ENCODE data around the gene RAE1. TPM values are rescaled to one million over a fixed set of nuclear protein-coding genes. Genes with fewer than 3 reads are reported as not detected.
A peak's percentile ranks its signal among the peaks of the same experiment; 100 is the strongest.

Gene RAE1
- total RNA-seq, 1 experiment from 2014 or later, result 101 TPM

DNA sequence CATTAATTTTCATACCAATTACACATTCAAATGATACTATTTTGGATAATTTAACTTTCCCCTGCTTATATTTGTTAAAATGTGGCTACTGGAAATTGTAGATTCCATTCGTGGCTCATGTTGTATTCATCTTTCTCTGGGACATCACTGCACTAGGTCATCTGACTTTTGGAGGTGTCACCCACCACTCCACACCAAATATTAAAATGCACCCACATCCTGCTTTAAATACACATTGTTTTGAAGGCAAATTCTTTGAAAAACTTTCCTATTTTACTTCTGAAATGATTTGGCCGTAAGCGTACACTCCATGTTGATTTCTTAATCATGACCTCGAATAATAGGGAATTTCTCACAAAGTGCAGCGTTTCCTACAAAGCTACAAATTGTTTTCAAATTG is 31.5 kb downstream of the RAE1 start:
- no peak for DNase-seq (ENCODE audit: low read depth)
- in situ Hi-C loops (cut with HindIII; ENCODE audit: low pct_unique_long_range_greater_than_20kb, low sequenced_read_pairs), result no loop called here

DNA sequence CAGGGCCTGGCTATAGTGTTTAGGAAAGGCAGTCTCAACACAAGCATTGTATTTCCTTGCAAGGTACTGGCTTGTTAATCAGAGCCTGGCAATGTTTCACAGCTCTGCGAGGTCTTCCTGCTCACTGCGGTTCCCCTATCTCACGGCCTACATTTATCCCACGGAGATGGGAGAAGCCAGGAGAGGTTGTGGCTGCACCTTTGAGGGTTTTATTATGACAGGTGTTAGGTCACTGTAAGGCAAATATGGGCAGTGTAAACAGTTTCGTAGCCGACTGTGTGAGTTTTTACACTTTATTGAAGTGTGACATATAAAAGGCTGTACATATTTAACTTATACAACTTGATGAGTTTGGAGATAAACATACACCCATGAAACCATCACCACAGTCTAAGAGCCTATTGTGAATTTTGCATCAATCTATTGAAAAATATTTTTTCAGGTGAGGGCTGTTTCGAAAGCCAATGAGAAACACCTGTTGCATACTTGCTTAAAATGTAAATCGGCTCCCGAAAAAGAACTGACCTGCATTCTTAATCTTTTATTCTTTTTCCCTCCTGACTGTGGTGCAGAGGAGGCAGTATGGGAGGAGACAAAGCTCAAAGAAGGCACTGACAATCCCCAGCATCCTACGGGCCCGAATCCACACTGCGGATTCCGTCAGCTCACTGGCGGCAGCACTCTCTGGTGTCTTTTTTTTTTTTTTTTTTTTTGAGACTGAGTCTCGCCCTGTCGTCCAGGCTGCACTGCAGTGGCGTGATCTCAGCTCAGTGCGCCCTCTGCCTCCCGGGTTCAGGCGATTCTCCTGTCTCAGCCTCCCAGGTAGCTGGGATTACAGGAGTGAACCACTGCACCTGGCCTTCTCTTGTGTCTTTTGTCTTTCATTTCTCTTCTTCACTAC is 32.6 kb downstream of the RAE1 start:
- DNase-seq (ENCODE audit: low read depth), result no peak
- in situ Hi-C loops (cut with HindIII; ENCODE audit: low pct_unique_long_range_greater_than_20kb, low sequenced_read_pairs), result no loop called here

DNA sequence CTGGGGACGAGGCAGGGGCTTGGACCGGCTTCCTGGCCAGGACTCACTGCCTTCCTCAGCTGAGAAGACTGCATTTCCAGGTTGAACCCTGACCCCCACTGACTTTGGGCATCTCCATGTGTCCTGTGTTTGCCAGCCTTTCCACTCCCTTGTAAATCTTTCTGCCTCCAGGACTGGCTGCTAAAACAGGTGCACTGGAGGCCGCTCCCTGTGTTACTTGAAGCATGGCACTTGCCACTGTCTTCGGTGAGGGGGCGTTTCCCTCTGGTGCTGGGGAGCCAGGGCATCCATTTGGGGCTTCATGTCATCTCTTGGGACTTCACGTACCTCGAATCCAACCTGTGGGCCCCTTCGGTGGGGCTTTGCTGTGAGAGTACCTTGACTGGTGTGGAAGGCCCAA is 33.4 kb downstream of the RAE1 start:
- DNase-seq (ENCODE audit: low read depth), result no peak
- in situ Hi-C loops (cut with HindIII; ENCODE audit: low pct_unique_long_range_greater_than_20kb, low sequenced_read_pairs), result no loop called here

DNA sequence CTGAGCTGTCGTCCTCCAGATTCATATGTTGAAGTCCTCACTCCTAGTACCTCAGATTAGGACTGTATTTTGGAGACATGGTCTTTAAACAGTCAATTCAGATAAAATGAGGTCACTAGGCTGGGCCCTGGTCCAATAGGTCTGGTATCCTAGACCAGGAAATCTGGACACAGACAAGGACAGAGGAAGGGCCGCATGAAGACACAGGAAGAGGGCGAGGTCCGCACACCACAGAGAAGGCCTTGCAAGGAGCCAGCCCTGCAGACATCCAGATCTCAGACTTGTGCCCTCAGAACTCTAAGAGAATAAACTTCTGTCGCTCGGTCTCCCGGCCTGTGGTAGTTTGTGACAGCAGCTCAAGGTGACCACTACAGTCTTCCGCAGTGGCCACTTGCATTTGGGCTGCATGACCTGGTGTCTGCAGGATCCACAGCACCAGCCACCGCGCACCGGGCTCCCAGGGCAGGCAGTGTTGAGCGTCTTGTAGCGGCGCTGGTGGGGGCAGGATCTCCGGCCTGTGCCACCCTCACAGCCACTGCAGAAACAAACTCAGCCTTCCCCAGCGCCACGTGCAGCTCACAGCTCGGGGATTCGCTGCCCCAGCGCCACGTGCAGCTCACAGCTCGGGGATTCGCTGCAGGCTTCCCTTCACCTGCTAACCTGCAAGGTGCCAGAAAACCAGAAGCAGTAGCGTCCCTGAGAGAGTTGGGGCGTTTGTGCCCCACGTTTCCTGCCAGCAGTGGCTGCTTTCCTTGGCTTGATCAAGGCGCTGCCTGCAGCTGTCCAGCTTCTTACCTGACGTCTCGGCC is 34.1 kb downstream of the RAE1 start:
- in situ Hi-C loops (cut with HindIII; ENCODE audit: low pct_unique_long_range_greater_than_20kb, low sequenced_read_pairs), result no loop called here
- no peak for DNase-seq (ENCODE audit: low read depth)

DNA sequence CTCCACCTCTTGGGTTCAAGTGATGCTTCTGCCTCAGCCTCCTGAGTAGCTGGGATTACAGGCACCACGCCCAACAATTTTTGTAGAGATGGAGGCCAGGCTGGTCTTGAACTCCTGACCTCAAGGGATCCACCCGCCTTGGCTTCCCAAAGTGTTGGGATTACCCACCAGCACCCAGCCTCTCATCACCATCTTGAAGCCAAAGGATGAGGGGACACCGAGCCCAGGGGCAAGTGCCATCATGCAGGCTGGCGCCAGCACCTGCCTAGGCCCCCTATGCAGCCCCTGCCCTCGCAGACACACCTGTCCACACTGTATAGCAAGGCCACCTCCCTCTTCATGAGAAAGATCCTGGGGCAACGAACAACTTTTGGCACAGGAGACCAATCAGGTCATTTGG is 34.9 kb downstream of the RAE1 start:
- in situ Hi-C loops (cut with HindIII; ENCODE audit: low pct_unique_long_range_greater_than_20kb, low sequenced_read_pairs), result no loop called here
- DNase-seq (ENCODE audit: low read depth), result no peak

DNA sequence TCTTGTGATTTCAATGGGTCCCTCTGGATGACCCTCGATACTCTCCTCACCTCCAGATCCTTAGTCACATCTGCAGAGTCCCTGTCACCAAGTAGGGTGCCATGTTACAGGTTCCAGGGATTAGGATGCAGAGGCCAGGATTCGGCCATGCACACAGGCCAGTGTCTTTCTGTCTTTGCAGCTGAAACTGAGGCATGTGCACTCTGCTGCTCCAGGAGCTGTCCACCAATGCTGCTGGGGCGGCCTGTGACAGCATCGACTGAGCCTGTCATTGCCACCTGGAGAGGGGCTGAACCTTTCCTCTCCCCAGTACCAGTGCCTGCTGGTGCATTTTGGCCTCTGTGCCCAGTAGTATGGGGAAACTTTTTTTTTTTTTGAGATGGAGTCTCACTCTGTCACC is 35.7 kb downstream of the RAE1 start:
- no peak for DNase-seq (ENCODE audit: low read depth)
- in situ Hi-C loops (cut with HindIII; ENCODE audit: low pct_unique_long_range_greater_than_20kb, low sequenced_read_pairs), result no loop called here

DNA sequence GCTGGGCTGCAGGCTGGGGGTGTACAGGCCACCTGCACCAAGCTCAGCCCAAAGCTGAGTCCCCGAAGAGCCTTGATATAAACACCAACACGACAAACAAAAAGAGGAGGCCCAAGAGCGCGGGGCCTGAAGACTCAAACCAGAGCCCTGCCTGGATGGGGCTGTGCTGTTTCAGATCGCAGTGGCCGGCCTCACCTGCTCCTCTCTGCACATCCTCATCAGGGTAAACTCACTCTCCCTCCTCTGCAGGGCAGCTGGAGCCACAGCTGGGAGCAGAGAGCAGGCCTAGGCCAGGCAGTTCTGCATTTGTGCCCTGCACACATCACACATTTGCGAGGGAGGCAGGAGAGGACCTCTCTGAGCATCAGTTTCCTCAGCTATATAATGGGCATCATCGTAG is 36.4 kb downstream of the RAE1 start:
- in situ Hi-C loops (cut with HindIII; ENCODE audit: low pct_unique_long_range_greater_than_20kb, low sequenced_read_pairs), result no loop called here
- no peak for DNase-seq (ENCODE audit: low read depth)

DNA sequence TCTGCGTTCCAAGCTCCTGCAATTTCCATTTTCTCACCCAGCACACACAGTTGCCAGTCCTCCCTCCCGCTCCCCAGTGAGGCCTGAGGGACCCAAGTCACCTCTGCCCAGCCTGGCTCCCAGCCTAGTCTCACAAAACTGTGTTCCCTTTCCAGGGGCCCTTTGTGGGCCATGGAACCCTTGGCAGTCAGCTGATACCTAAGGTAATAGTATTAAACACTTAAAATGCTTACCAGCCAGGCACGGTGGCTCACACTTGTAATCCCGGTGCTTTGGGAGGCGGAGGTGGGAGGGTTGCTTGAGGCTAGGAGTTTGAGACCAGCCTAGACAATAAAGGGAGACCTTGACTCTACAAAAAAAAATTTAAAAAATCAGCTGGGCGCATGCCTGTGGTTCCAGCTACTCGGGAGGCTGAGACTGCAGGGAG is 36.9 kb downstream of the RAE1 start:
- in situ Hi-C loops (cut with HindIII; ENCODE audit: low pct_unique_long_range_greater_than_20kb, low sequenced_read_pairs), result no loop called here
- no peak for DNase-seq (ENCODE audit: low read depth)

DNA sequence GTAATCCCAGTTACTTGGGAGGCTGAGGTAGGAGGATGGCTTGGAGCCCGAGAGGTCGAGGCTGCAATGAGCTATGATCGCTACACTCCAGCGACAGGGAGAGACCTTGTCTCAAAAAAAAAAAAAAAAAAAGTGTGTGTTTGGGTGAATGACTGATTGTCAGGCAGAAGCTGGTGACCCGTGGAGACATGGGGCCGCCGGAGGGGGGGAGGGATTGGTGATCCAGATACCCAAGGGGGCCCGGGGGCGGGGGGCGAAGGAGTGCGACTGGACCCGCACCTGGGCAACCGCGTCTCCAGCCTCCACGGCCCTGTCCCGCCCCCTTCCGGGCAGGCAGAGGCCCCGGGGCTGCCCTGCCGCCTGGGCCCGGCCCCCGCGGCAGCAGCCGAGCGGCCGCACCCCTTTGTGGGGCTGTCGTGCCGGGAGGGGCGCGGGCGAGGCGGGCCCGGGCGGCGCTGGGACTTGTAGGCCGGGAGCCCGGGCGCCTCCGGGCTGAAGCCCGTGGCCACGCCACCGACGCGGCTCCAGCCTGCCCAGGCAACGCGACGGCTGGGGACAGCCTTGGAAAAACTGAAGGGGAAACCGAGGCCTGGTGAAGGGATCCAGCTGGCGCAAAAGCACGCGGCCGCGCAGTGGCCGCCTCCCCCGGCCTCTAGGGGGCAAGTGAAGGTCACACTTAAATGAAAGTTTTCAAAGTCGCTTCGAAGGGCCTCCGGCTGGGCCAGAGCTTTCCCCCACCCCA is 38.1 kb downstream of the RAE1 start:
- in situ Hi-C loops (cut with HindIII; ENCODE audit: low pct_unique_long_range_greater_than_20kb, low sequenced_read_pairs), result no loop called here
- peak; percentile 75 for DNase-seq (ENCODE audit: low read depth)

DNA sequence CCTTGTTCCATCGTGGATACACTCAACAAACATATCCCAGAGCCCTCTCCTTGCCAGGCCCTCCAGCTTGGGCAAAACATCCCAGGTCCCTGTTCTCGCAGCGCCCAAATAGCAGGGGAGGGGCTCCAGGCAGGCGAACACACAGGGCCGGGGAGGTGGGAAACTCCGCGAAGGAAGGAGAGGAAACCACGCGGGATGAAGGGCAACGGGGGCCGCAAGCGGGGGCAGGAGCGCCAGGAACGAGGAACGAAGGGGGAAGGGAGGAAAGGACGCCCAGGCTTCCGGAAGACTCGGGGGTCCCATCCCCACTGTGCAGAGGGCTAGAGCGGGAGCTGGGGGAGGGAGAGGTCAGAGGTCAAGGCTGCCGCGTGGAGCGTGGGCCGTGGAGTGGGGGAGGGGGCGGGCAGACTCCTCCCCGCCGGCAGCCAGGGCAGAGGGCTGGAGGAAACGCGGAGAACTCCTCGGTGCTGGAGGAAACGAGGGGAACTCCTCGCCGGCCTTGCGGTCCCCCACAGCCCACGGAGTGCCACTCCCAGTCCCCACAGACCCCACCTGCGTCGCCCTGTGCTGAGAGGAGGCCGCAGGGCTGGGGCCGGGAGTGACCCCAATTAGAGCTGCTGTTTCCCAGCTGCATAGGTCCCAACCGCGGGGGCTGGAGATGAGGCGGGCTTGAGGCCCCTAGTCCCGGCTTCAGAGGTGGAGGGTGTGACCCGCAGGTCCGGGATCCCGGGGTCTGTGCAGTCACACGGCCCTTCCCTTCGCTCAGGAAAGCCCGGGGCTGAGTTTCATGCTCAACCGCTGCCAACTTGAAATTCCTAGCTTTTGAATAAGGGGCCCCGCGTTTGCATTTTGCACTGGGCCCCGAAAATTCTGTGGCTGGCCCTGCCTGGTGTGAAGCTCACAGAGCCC is 38.9 kb downstream of the RAE1 start:
- in situ Hi-C loops (cut with HindIII; ENCODE audit: low pct_unique_long_range_greater_than_20kb, low sequenced_read_pairs), result no loop called here
- no peak for DNase-seq (ENCODE audit: low read depth)

DNA sequence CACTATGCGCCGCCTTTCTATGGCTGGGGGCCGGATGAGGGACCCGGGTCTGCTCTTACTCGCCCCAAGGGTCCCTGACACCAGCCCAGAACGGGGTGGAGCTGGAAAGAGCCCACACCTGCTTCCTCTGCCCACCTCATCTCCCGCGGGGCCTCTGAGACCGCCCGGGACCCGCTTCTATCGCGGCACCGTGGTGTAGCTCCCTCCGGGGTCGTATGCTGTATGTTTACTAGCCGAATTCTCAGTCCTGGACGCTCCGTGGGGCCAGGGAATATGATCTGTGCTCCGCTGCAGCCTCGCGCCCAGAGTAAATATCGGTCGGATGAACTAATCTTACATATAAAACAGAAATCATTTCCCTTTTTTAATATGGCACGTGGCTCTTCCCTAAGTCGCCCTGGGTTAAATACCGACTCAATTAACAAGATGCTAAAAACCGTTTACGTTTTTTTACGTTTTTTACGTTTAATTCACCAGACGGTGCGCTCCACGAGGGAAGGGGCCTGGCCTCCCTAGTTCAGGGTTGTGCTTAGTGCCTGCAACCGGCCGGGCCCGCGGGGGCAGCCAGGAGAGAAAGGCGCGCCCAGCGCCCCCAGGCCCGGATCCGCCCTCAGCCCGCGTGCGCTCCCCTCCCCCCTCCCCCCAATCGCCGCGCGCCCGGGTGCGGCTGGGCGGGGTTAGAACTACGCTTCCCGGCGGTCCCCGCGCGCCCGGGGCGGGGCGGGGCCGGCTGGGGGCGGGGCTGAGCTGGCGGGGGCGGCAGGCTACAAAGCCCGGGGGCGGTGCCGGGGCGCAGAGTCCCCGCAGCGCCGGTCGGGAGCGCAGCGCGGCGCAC is 39.8 kb downstream of the RAE1 start, which contains the start of gene RBM38:
TSS of gene RBM38 (plus strand) at position 793 of the 835 bp plus-strand sequence. CDS start 186 bp downstream, outside the sequence.
- DNase-seq (ENCODE audit: low read depth), result peak; percentile 19
- in situ Hi-C loops (cut with HindIII; ENCODE audit: low pct_unique_long_range_greater_than_20kb, low sequenced_read_pairs), result no loop called here

DNA sequence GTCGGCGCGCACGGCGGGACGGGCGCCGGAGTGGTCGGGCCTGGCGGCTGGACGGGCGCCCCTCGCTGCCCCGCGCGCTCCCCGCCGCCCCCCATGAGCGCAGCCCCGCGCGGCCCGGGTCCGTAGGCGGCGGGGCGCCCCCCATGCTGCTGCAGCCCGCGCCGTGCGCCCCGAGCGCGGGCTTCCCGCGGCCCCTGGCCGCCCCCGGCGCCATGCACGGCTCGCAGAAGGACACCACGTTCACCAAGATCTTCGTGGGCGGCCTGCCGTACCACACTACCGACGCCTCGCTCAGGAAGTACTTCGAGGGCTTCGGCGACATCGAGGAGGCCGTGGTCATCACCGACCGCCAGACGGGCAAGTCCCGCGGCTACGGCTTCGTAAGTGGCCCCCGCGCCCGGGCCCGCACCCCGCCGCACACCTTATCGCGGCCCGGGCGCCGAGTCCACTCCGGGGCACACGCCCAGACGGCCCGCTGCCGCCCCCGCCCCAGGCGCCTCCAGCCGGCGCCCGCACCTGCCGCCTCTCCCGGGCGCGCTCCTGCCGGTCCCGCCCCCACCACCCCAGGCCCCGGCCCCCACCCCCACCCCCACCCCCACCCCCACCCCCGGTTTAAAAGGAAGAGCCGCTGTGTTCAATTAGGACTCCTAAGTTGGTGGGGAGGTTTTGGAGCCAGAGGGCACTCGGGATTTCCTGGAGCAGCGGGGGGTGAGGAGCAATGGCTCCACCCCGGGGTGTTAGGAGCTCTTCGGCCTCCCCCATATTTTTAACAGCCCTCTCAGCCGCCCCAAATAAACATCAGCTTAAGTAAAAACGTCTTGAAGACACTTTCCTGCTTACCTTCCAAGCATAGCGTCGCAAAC is 40.6 kb downstream of the RAE1 start:
- no peak for DNase-seq (ENCODE audit: low read depth)
- in situ Hi-C loops (cut with HindIII; ENCODE audit: low pct_unique_long_range_greater_than_20kb, low sequenced_read_pairs), result no loop called here

DNA sequence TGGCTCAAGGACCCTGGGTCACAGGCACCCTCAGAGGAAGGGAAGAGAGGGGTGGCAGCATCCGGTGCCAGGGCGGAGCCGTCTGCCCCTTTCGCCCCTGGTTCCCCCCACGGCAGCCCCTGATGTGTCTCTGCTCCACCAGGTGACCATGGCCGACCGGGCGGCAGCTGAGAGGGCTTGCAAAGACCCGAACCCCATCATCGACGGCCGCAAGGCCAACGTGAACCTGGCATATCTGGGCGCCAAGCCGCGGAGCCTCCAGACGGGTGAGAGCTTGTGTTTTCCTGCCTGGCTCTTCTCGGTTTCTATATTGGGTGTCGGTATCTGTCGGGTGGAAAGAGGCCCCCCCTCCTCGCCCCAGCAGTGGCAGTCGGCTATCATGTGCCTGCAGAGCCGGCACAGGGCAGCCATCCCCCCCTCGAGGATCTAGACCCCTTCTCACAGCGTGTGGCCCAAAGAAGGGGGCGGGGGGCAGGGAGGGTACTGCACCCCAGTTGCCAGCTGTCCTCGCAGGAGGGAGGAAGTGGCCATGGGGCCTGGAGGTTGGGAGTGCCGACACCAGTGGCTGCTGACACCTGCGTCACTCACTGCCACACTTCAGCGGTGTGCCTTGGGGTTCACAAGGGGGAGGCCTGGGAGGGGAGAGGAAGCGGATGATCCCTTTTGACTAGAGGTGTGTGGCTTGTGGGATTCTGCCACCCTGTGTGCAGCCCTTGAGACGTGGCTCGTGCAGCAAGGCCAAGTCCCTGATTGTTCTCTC is 41.6 kb downstream of the RAE1 start:
- no peak for DNase-seq (ENCODE audit: low read depth)
- in situ Hi-C loops (cut with HindIII; ENCODE audit: low pct_unique_long_range_greater_than_20kb, low sequenced_read_pairs), result no loop called here

DNA sequence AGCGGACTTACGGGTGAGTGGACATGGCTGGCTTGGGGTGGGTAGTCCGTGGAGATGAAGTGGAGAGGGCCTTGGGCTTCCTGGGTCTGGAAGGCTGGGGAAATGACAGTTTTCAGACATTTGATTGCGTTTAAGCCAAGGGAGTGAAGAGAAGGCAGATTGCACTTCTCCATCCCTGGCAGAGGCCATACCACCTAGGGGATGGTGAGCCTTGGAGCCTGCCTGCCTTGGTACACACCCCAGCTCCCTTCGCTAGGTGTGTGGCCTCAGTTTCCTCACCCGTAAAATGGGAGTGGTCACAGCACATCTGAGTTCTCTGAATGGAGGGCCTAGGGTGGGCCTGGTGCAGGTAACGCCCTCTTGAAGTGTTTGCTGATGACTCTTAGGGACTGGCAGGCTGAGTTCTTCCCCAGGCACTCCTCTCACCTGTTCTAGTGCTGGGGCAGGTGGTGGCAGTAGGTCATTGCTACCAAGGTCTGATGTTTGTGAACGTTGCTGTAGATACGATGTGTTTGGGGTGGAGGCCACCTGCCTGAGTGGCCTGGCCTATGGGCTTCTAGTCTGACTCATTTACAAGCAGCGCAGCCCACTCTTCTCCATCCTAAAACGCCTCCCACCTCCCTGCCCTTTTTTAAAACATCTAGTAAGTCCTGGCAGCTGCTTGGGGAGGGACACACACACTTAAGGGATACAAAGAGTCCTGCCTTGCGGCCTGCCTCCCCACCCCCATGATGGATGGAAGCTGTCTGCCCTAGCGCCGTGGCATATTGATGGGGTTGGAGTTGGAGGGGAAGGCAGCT is 42.5 kb downstream of the RAE1 start:
- DNase-seq (ENCODE audit: low read depth), result no peak
- in situ Hi-C loops (cut with HindIII; ENCODE audit: low pct_unique_long_range_greater_than_20kb, low sequenced_read_pairs), result no loop called here

All from Caki2 (cell line).